ENCODE data around the gene CHMP6. TPM values are rescaled to one million over a fixed set of nuclear protein-coding genes. Genes with fewer than 3 reads are reported as not detected.

The CHMP6 gene
- total and polyA plus RNA-seq, 12 donors: 7.8 to 35.3 (median 25.8) TPM

GRCh38 chr17:81008140-81008539, 16.5 kb downstream of the CHMP6 start:
- Histone ChIP-seq H3K9me3 (replicated peaks in 1 of 3) (peaks cover 0 to 3% (median 0%) of the 10 kb centered on the region in 3 donors), H3K36me3 (replicated peaks in 1 of 2) (no peaks in the 10 kb centered on the region), H3K4me3 (no peak overlapping the region), H3K27me3 (peaks cover 12% of the 10 kb centered on the region), H3K27ac (no peak overlapping the region), H3K4me1 (replicated peaks in 1 of 2) (peaks cover 9 to 11% of the 10 kb centered on the region in 2 donors)
- no peak for DNase-seq
- TF ChIP-seq, protein P1, sequence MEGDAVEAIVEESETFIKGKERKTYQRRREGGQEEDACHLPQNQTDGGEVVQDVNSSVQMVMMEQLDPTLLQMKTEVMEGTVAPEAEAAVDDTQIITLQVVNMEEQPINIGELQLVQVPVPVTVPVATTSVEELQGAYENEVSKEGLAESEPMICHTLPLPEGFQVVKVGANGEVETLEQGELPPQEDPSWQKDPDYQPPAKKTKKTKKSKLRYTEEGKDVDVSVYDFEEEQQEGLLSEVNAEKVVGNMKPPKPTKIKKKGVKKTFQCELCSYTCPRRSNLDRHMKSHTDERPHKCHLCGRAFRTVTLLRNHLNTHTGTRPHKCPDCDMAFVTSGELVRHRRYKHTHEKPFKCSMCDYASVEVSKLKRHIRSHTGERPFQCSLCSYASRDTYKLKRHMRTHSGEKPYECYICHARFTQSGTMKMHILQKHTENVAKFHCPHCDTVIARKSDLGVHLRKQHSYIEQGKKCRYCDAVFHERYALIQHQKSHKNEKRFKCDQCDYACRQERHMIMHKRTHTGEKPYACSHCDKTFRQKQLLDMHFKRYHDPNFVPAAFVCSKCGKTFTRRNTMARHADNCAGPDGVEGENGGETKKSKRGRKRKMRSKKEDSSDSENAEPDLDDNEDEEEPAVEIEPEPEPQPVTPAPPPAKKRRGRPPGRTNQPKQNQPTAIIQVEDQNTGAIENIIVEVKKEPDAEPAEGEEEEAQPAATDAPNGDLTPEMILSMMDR (IDR thresholded peaks at IDR 0.05): no peak
- no peak for TF ChIP-seq POLR2A (IDR thresholded peaks at IDR 0.05)
- intact Hi-C loops (cut with DNase I): no loop called here
- 58 to 81% (median 74%) methylated on average over 11 of the region's 11 CpGs for WGBS, 4 donors

GRCh38 chr17:81009136-81009535, 17.5 kb downstream of the CHMP6 start:
- peaks cover 0 to 3% (median 0%) of the 10 kb centered on the region in 3 donors for H3K9me3 ChIP-seq (replicated peaks in 1 of 3)
- peaks cover 4% of the 10 kb centered on the region in 2 donors for H3K4me1 ChIP-seq (replicated peaks in 1 of 2)
- H3K27me3 ChIP-seq: peaks cover 3% of the 10 kb centered on the region
- WGBS, 4 donors: 69 to 82% (median 80%) methylated on average over 11 to 14 of the region's 14 CpGs
- DNase-seq: no peak
- H3K4me3 ChIP-seq: no peak overlapping the region
- intact Hi-C loops (cut with DNase I): no loop called here
- TF ChIP-seq POLR2A (IDR thresholded peaks at IDR 0.05): no peak
- TF ChIP-seq, protein P1 (IDR thresholded peaks at IDR 0.05): no peak
- no peaks in the 10 kb centered on the region for H3K36me3 ChIP-seq (replicated peaks in 1 of 2)
- H3K27ac ChIP-seq: no peak overlapping the region

GRCh38 chr17:81010935-81011334, 19.3 kb downstream of the CHMP6 start:
- no peak for DNase-seq
- Histone ChIP-seq H3K27ac (no peak overlapping the region), H3K9me3 (replicated peaks in 1 of 3) (peaks cover 0 to 3% (median 0%) of the 10 kb centered on the region in 3 donors), H3K36me3 (replicated peaks in 1 of 2) (no peaks in the 10 kb centered on the region), H3K27me3 (no peaks in the 10 kb centered on the region), H3K4me1 (replicated peaks in 1 of 2) (no peaks in the 10 kb centered on the region), H3K4me3 (no peak overlapping the region)
- WGBS, 4 donors: 79 to 87% (median 82%) methylated on average over 2 of the region's 2 CpGs
- intact Hi-C loops (cut with DNase I): no loop called here
- TF ChIP-seq, protein P1 (IDR thresholded peaks at IDR 0.05): no peak
- TF ChIP-seq POLR2A (IDR thresholded peaks at IDR 0.05): no peak

DNA sequence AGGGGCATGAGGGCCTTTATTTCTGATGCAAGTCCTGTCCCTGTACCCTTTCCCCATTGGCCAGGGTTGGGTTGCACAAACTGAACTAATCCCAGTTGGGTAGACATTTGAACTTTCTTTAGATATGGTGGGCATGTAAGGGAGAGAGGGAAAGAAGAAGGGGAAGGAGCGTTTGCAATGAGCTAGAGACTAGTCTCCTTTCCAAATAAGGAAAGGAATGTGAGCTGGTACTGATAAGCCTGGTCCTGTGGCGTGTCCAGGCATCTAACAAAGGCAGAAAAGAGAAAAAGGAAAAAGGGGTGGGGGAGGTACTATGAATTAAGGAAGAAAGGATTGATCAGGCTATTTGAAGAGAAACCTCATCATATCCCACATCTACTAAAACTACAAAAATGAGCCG, 20.3 kb downstream of the CHMP6 start:
- Histone ChIP-seq H3K27me3 (no peaks in the 10 kb centered on the region), H3K9me3 (replicated peaks in 1 of 3) (peaks cover 0 to 3% (median 0%) of the 10 kb centered on the region in 3 donors), H3K4me1 (replicated peaks in 1 of 2) (no peaks in the 10 kb centered on the region), H3K36me3 (replicated peaks in 1 of 2) (no peaks in the 10 kb centered on the region), H3K27ac (no peak overlapping the region), H3K4me3 (no peak overlapping the region)
- 65 to 78% (median 70%) methylated on average over 3 of the region's 3 CpGs for WGBS, 4 donors
- TF ChIP-seq, protein P1 (IDR thresholded peaks at IDR 0.05): no peak
- no peak for TF ChIP-seq POLR2A (IDR thresholded peaks at IDR 0.05)
- no peak for DNase-seq
- intact Hi-C loops (cut with DNase I): no loop called here
